ENCODE measurements around the gene SFTPD.

DNA sequence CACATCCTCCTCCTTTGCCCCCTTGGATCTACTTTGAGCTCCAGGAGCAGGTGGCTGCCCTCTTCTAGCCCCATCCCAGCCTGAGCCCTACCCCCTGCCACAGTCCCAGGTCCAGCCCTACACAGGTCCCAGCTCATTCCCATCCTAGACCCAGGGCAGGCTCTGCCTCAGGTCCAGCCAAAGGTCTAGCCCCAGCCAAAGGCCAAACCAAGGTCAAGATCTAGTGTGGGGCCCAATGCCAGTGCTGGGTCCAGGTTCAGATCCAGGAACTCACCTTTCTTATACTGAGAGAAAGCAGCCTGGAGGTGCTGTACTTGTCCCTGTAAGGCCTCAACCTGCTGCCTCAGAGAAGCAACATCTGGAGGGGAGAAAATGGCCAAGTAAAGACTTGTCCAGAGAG is 8.5 kb downstream of the SFTPD start:
- no peak for TF ChIP-seq EZH2phosphoT487 (IDR thresholded peaks at IDR 0.05; ENCODE audit: low read depth)
- TF ChIP-seq, protein P1, sequence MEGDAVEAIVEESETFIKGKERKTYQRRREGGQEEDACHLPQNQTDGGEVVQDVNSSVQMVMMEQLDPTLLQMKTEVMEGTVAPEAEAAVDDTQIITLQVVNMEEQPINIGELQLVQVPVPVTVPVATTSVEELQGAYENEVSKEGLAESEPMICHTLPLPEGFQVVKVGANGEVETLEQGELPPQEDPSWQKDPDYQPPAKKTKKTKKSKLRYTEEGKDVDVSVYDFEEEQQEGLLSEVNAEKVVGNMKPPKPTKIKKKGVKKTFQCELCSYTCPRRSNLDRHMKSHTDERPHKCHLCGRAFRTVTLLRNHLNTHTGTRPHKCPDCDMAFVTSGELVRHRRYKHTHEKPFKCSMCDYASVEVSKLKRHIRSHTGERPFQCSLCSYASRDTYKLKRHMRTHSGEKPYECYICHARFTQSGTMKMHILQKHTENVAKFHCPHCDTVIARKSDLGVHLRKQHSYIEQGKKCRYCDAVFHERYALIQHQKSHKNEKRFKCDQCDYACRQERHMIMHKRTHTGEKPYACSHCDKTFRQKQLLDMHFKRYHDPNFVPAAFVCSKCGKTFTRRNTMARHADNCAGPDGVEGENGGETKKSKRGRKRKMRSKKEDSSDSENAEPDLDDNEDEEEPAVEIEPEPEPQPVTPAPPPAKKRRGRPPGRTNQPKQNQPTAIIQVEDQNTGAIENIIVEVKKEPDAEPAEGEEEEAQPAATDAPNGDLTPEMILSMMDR (IDR thresholded peaks at IDR 0.05; ENCODE audit: low read depth, low read length), result no peak
